SK-N-SH treated with all-trans-retinoic acid at 6 μM for 48 hours (cell line): ENCODE measurements around the gene SETDB1.

Experiments
- ARNTL ChIP-seq: fragments of 450-650 bp; formaldehyde crosslinking; IDR thresholded peaks from 2 replicates; pipeline ENCODE4 v1.5.0; 2020; ENCODE audit warnings: low read depth, mild to moderate bottlenecking, moderate library complexity, borderline replicate concordance
- BACH2 ChIP-seq: fragments of 250-450 bp; sonication (Bioruptor Pico); IDR thresholded peaks from 2 replicates; pipeline ENCODE4 v1.9.0; 2021; ENCODE audit warnings: mild to moderate bottlenecking, borderline replicate concordance
- ESRRG ChIP-seq: fragments of 250-450 bp; sonication (Bioruptor Pico); IDR thresholded peaks from 2 replicates; pipeline ENCODE4 v1.6.1; 2021; ENCODE audit warnings: mild to moderate bottlenecking
- ISL1 ChIP-seq: fragments of 250-450 bp; sonication (Bioruptor Pico); IDR thresholded peaks from 2 replicates; pipeline ENCODE4 v2.1.2; 2022; ENCODE audit warnings: mild to moderate bottlenecking, moderate library complexity
- OSR1 ChIP-seq: fragments of 250-450 bp; sonication (Bioruptor Pico); IDR thresholded peaks from 2 replicates; pipeline ENCODE4 v1.8.0; 2022; ENCODE audit warnings: moderate library complexity, mild to moderate bottlenecking, inconsistent platforms
- PATZ1 ChIP-seq: fragments of 250-450 bp; sonication (Bioruptor Pico); IDR thresholded peaks from 2 replicates; pipeline ENCODE4 v1.8.0; 2020; ENCODE audit warnings: mild to moderate bottlenecking, moderate library complexity, borderline replicate concordance
- TOX ChIP-seq: fragments of 250-450 bp; sonication (Bioruptor Pico); IDR thresholded peaks from 2 replicates; pipeline ENCODE4 v1.8.0; 2021; ENCODE audit warnings: mild to moderate bottlenecking, moderate library complexity, borderline replicate concordance
- ZNF8 ChIP-seq: fragments of 450-650 bp; formaldehyde crosslinking; IDR thresholded peaks from 2 replicates; pipeline ENCODE4 v1.5.0; 2020; ENCODE audit warnings: mild to moderate bottlenecking, moderate library complexity

GRCh38 chr1:151009206-151009587 is 83.0 kb downstream of the SETDB1 start:
- no peak for TF ChIP-seq ARNTL
- TF ChIP-seq BACH2: no peak
- no peak for TF ChIP-seq TOX (CRISPR knock-in tag)
- no peak for TF ChIP-seq ESRRG
- no peak for TF ChIP-seq OSR1 (CRISPR knock-in tag)
- TF ChIP-seq ISL1 (CRISPR knock-in tag): no peak
- no peak for TF ChIP-seq PATZ1 (CRISPR knock-in tag)
- no peak for TF ChIP-seq ZNF8
